SH-SY5Y (cell line): ENCODE results near the gene KLK1.

ENCODE experiments used
- GATA2 ChIP-seq: IDR thresholded peaks from 2 replicates; pipeline ENCODE4 v1.6.1; 2011; ENCODE audit warnings: mild to moderate bottlenecking, low read depth, low read length
- GATA3 ChIP-seq: IDR thresholded peaks from 2 replicates; pipeline ENCODE4 v1.6.1; 2011; ENCODE audit warnings: low read depth, mild to moderate bottlenecking, low read length, moderate library complexity

DNA sequence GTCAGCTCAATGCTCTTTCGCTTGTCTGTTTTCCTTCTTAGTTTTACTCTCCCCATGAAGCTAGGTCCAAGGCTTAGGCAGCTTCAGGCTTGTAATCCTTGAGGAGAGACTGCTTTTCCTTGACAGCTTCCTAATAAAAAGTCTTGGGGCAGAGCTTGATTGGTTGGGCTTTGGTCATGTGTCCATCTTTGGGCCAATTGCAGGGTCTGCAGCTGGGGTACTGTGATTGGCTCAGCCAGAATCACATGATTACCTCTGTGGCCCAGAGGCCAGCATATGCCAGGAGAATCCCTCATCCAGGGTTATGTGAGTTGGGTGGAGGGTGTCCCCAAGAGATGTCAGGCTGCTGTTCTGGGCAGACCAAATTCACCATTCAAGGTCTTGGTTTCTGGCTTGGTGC lies 8.1 kb downstream of the KLK1 start:
- TF ChIP-seq GATA2 (no peak), GATA3 (no peak)
